Type B pancreatic cell (in vitro differentiated cells): ENCODE data around the gene ACSF3. TPM values are rescaled to one million over a fixed set of nuclear protein-coding genes. Genes with fewer than 3 reads are reported as not detected.

ENCODE experiments used
- DNase-seq: peaks from one replicate; pipeline ENCODE4 v3.0.0; 2021; ENCODE audit warnings: mixed read lengths; ENCODE audit not compliant: unreplicated experiment; ENCODE audit errors: extremely low spot score
- H3K27ac Mint-ChIP-seq: 2 replicates; pipeline ENCODE4 v1.8.0; 2021; ENCODE audit warnings: mild to moderate bottlenecking, mixed read lengths
- H3K27me3 Mint-ChIP-seq: 2 replicates; pipeline ENCODE4 v1.8.0; 2021; ENCODE audit warnings: mixed read lengths
- H3K36me3 Mint-ChIP-seq: 2 replicates; pipeline ENCODE4 v1.8.0; 2021; ENCODE audit warnings: mixed read lengths
- H3K4me1 Mint-ChIP-seq: one replicate; pipeline ENCODE4 v1.8.0; 2021; ENCODE audit warnings: mixed read lengths; ENCODE audit not compliant: unreplicated experiment
- H3K4me3 Mint-ChIP-seq: 2 replicates; pipeline ENCODE4 v1.8.0; 2021; ENCODE audit warnings: mild to moderate bottlenecking, mixed read lengths
- H3K9me3 Mint-ChIP-seq: 2 replicates; pipeline ENCODE4 v1.8.0; 2021; ENCODE audit warnings: mixed read lengths
- total RNA-seq: library from RNA; stranded (reverse); gene quantifications from 2 replicates; pipeline ENCODE4 v1.2.1, GENCODE V29; 2021; ENCODE audit warnings: low replicate concordance
- TF ChIP-seq, protein P1 (sequence below): fragments of 200-600 bp; sonication (generic); conservative IDR thresholded peaks from 2 replicates; pipeline ENCODE4 v1.5.0; 2021; ENCODE audit warnings: antibody characterized with exemption, mild to moderate bottlenecking

ACSF3 gene
- total RNA-seq, 1 donor from 2014 or later = 29.0 TPM

DNA sequence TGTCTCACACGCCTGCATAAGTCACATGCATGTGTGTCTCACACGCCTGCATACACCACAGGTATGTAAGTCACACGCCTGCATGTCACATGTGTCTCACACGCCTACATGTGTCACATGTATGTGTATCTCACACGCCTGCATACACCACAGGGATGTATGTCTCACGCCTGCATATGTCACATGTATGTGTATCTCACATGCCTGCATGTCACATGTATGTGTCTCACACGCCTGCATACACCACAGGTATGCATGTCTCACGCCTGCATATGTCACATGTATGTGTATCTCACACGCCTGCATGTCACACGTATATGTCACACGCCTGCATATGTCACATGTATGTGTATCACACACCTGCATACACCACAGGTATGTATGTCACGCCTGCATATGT lies 64.1 kb downstream of the ACSF3 start:
- no peak overlapping the region for H3K4me3 Mint-ChIP-seq
- TF ChIP-seq, protein P1, sequence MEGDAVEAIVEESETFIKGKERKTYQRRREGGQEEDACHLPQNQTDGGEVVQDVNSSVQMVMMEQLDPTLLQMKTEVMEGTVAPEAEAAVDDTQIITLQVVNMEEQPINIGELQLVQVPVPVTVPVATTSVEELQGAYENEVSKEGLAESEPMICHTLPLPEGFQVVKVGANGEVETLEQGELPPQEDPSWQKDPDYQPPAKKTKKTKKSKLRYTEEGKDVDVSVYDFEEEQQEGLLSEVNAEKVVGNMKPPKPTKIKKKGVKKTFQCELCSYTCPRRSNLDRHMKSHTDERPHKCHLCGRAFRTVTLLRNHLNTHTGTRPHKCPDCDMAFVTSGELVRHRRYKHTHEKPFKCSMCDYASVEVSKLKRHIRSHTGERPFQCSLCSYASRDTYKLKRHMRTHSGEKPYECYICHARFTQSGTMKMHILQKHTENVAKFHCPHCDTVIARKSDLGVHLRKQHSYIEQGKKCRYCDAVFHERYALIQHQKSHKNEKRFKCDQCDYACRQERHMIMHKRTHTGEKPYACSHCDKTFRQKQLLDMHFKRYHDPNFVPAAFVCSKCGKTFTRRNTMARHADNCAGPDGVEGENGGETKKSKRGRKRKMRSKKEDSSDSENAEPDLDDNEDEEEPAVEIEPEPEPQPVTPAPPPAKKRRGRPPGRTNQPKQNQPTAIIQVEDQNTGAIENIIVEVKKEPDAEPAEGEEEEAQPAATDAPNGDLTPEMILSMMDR = no peak
- DNase-seq = no peak
- no peaks in the 10 kb centered on the region for H3K9me3 Mint-ChIP-seq
- peaks cover 9% of the 10 kb centered on the region for H3K4me1 Mint-ChIP-seq
- peaks cover 5% of the 10 kb centered on the region for H3K27me3 Mint-ChIP-seq
- no peaks in the 10 kb centered on the region for H3K36me3 Mint-ChIP-seq
- no peak overlapping the region for H3K27ac Mint-ChIP-seq

DNA sequence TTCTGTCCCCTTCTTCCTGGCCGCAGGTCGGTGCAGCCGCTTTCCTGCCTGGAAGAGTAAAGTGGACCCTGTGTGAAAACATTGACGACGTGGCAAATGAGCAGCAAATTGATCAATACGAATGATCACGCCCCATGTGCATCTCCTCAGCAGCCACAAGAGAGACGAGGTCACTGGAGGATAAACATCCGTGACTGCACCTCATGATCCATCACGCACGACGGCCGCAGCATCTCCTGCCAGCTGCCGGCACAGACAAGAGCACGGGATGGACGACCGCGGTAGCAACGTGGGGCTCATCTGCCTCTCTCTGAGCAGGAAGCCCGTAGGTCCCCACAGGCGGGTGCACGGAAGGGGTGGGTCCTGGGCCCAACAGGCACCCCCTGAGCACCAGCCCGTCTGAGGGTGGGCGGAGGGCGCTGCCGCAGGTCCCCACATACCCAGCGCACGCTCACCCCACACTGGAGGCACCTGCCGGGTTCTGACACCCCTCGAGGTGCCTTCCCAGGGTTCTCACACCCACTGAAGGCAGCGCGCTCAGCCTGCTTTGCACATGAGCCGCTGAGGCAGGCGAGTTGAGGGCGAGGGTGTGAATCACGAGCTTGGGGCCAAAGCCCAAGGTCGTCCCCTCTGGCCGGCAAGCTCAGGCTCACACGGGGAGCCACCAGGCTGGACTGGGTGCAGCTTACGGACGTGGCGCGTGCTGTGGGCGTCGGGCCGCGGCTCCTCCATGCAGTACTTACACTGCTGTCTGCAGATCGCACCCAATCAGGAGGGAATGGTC lies 65.6 kb downstream of the ACSF3 start:
- Mint-ChIP-seq H3K27me3 (peaks cover 6% of the 10 kb centered on the region), H3K36me3 (no peaks in the 10 kb centered on the region), H3K4me3 (no peak overlapping the region), H3K27ac (no peak overlapping the region), H3K9me3 (no peaks in the 10 kb centered on the region), H3K4me1 (peaks cover 14% of the 10 kb centered on the region)
- DNase-seq = no peak
- TF ChIP-seq, protein P1 = no peak

DNA sequence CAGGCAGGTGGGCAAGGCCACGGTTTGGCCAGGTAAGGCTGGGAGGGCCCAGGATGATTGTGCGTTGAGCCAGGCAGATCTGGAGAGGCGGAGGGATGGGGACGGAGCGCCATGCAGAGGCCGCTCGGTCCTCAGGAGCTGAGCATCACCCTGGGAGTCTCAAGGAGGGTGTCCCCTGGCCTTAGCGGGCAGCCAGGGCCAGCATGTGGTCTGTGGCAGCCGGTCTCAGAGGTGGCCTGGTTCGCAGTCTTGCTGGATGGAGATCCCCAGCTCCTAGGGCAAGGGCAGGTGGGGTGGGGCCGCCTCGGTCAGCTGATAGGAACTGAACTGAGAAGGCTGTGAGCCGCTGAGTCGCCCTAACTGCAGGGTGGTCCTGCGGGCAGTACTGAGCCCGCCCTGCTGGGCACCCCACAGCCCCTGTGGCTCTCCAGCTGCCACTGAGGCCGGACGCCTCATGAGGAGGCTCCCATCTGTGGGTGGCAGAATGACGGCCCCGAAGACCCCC lies 66.2 kb downstream of the ACSF3 start:
- H3K27me3 Mint-ChIP-seq = peaks cover 8% of the 10 kb centered on the region
- no peak overlapping the region for H3K27ac Mint-ChIP-seq
- H3K4me3 Mint-ChIP-seq = no peak overlapping the region
- no peak for DNase-seq
- no peaks in the 10 kb centered on the region for H3K9me3 Mint-ChIP-seq
- H3K36me3 Mint-ChIP-seq = no peaks in the 10 kb centered on the region
- TF ChIP-seq, protein P1 = no peak
- H3K4me1 Mint-ChIP-seq = peaks cover 17% of the 10 kb centered on the region

DNA sequence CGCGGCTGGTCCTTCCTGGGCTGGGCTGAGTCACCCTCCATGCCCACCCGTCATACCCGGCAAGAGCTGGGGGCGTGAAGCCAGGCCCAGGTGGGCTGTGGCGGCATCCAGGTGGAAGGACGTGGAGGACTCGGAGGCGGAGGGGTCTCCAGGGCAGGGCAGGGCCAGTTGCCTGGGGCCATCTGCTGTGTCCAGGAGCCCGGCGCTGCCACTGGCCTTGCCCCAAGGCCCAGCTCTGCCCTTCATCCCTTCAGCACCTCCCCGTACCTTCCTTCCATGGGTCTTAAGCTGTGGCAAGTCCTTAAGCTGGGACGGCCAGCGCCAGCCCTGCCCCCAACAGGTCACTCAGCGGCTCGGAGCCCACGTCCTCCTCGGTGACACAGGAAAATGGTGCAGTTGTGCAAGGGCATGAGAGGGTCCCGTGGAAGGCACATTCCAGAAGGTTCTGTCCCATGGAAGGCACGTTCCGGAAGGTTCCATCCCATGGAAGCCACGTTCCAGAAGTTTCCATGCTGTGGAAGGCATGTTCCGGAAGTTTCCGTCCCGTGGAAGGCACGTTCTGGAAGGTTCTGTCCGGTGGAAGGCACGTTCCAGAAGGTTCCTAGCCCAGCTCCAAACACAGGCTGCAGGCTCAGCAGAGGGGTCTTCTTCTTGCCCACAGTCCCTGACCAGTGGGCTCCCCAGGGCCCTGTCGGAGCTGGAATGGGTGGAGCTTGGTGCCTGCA lies 67.5 kb downstream of the ACSF3 start:
- TF ChIP-seq, protein P1 = no peak
- H3K27me3 Mint-ChIP-seq = peaks cover 8% of the 10 kb centered on the region
- no peak overlapping the region for H3K27ac Mint-ChIP-seq
- H3K4me3 Mint-ChIP-seq = no peak overlapping the region
- no peak for DNase-seq
- H3K9me3 Mint-ChIP-seq = no peaks in the 10 kb centered on the region
- H3K36me3 Mint-ChIP-seq = no peaks in the 10 kb centered on the region
- peaks cover 9% of the 10 kb centered on the region for H3K4me1 Mint-ChIP-seq

DNA sequence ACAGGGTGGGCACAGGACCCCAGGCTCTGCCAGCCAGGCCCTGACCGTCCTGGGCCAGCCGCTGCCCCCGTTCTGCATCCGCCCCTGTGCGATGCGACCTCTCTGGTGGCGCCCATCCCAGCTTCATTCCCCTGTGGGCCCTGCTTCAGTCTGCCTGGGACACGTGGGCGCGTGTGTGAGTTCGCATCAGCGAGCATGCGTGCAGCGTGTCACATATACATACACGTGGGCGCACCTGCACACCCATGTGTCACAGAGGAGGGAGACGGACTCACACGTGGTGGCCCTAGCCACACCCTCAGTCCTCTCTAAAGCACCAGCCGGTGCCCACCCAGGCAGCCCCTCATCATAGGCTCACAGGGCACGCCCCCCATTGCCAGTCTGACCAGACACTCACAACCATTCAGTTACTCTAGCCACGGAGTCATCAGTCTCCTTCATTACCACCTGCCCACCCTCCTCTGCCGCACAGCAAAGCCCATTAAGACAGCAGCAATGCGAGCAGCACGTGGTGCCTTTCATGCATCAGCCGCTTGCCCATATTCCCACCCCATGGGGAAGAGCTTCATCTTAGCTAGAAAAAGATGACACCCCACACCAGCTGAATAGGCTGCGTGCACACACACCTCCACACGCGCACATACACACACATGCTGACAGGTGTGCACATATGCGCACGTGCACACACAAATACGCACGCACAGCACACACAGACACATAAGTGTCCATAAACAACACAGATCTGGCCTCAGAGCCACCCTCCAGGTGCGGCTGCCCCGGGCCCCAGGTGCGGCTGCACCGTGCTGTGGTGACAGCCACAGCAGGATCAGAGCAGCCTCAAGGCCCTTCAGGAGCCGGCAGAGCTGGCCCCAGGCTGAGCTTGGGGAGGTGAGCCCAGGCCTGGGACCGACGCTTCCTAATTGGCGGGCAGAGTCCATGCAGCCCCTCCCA lies 68.4 kb downstream of the ACSF3 start:
- peaks cover 9% of the 10 kb centered on the region for H3K4me1 Mint-ChIP-seq
- H3K4me3 Mint-ChIP-seq = no peak overlapping the region
- peak overlapping the region; percentile 43 for H3K27ac Mint-ChIP-seq
- TF ChIP-seq, protein P1 = no peak
- H3K9me3 Mint-ChIP-seq = no peaks in the 10 kb centered on the region
- DNase-seq = no peak
- no peaks in the 10 kb centered on the region for H3K36me3 Mint-ChIP-seq
- H3K27me3 Mint-ChIP-seq = peaks cover 8% of the 10 kb centered on the region
